OCI-M2 (cell line): ENCODE measurements around the gene F10.
"Not testable (repeated sequence)": the region's sequence is repeated elsewhere in the genome, so short reads cannot be mapped to it uniquely, and the experiment has no call there.

Experiments used
- DNase-seq: peaks from one replicate; lab custom pipeline; 2025; ENCODE audit not compliant: unreplicated experiment; lab: John Stamatoyannopoulos, UW

Gene F10

DNA sequence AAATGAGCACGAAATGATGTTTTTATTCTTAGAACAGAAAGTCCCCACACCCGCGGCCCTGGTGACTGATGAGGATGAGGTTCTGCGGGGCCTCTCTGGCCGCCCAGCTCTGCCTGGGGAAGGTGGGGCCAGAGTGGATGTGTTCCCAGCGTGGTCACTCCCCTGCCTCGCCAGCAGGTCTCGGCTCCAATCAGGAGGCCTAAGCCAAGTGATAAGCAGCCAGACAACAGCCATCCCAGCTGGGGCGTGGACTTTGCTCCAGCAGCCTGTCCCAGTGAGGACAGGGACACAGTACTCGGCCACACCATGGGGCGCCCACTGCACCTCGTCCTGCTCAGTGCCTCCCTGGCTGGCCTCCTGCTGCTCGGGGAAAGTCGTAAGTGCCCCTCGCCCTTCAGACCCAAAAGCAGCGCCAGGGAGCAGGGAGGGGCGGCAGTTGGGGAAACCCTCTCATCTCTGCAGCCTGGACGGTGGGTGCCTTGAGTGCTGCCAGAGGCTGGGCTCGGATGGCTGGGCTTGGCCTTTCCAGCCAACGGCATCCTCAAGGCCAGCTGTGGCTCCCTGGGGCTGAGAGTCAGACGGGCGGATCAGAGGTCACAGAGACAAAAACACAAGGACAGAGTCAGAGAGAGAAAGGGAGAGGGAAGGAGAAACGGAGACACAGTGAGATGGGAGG, at the start of gene F10:
TSS of gene F10 (plus strand) at position 250 of the 676 bp plus-strand sequence. CDS start at position 307, 57 bp downstream.
- DNase-seq = no peak

DNA sequence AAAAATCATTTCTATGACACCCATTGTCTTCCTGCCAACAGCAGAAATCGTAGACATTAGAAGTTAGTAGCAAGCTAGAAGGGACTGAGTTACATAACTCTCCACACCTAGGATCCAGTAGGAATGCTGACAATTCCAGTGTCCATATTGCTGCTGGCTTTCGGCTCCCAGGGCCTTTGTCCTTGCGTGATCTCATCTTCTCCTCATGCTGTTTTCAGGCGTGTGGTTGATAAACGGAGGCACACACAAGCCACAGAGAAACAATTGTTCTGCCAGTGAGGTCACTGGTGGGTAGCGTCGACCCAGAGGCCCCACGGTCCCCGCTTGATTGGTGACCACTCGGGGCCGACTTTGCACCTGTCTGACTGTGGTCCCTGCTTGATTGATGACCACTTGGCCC, 48.7 kb upstream of the F10 start:
- no peak for DNase-seq

DNA sequence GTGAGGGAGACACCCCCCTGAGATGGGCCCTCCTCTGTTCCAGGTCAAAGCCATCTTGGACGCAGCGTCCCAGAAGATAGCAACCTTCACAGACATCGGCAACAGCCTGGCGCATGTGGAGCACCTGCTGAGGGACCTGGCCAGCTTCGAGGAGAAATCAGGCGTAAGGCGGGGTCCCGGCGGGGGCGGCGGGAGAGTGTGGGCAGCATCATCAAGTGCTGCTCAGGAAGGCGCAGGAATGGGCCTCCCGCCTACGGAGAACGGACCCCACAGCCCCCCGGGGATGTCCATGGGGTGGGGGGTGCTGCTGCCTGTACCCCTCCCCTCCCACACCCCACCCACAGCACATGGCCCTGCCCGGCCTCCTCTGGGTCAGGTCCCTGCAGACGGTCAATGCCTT, 48.2 kb upstream of the F10 start:
- no peak for DNase-seq

DNA sequence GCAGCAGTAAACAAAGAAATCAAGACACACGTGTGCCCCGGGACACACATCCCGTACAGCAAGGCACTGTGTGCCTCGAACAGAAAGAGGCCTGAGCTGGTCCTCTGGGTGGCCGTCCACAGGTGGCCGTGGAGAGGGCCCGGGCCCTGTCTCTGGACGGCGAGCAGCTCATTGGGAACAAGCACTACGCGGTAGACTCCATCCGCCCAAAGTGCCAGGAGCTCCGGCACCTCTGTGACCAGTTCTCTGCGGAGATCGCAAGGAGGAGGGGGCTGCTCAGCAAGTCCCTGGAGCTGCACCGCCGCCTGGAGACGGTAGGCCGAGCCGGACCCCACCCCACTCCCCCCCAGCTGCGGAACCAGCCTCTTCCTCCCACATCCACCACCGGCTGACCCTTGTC, 47.7 kb upstream of the F10 start:
- no peak for DNase-seq

DNA sequence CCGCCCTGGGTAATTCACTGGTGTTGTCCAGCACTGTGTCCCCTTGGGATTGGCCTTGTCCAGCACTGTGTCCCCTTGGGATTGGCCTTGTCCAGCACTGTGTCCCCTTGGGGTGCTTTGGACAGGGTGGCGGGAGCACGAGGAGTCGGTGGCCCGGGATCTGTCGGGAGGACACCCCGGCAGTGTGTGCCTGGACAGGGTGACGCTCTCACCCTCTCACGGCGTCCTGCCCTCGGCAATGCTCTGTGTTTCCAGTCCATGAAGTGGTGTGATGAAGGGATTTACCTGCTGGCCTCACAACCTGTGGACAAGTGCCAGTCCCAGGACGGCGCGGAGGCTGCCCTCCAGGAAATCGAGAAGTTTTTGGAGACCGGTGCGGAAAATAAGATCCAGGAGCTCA, 46.9 kb upstream of the F10 start:
- no peak for DNase-seq

DNA sequence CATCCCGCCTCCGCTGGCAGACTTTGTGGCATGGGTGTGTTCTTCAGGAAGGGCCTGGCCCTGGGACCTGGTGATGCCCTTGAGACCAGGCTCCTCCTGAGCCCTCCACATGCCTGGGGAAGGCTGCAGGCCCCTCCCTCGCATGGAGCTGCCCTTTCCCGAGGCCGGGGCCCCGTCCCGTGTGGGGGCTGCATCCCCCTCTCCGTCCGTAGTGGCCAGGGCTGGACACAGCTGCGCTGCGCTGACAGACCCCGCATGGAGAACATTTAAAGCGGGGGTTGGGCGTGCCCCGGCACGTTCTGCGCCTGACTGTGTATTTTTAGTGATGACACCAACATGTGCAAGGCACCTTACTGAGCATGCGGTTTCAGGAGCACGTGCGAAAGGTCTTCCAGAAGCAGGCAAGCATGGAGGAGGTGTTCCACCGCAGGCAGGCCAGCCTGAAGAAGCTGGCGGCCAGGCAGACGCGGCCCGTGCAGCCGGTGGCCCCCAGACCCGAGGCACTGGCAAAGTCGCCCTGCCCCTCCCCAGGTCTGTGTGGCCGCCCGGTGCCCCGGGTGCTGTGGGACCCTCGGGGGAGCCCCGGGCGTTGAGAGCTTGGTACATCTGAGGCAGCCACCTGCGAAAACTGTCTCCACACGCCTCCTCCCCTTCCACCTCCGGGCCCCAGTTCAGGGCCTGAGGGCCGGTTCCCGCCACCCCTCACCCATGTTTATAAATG, 45.8 kb upstream of the F10 start:
- no peak for DNase-seq

DNA sequence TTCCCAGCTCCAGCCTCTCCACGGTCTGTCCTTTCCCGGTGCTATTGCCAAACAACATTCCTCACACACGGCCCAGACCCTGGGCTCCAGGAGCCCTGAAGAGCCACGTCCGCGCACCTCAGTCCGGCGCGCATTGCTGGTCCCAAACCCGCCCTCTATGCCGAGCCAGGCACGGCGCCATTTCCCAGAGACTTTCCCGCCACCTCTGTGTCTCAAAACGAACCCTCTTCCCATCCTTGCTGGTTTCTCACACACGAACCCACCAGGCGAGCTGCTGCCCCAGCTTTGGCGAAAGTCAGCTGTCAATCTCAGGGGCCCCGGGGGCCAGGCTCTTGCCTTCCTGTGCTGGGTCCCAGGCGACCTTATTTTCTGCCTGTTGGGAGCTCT, 45.0 kb upstream of the F10 start:
- no peak for DNase-seq

DNA sequence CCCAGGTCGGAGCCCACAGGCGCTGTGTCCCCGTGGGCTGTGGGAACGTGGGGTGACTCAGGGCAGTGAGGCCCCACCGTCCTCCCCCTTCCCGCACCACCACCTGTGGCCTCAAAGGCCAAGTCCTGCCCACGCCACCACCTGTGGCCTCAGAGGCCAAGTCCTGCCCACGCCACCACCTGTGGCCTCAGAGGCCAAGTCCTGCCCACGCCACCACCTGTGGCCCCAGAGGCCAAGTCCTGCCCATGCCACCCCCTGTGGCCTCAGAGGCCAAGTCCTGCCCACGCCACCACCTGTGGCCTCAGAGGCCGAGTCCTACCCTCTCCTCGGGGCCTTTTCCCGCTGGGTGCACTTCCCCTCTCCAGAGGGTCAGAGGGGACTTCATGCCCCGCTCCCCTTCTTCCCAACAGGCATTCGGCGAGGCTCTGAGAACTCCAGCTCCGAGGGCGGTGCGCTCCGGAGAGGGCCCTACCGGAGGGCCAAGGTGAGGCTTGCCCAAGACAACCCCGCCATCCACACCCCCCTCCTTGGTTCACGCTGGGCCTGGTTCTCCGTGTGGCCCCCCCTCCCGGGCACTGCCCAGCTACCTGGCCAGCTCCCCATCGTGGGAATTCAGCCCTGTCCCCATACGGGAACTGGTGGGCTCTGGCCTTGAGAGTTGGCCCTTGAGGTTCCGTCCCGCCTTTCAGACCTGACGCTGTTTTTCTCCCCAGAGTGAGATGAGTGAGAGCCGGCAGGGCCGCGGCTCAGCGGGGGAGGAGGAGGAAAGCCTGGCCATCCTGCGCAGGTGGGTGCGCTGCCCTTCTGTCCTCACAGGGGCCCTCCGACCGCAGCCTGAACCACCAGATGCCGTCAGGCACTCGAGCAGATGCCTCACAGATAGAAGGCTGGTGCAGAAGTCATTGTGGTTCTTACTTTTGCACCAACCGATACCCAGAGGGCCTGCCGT, 44.4 kb upstream of the F10 start:
- DNase-seq = no peak

DNA sequence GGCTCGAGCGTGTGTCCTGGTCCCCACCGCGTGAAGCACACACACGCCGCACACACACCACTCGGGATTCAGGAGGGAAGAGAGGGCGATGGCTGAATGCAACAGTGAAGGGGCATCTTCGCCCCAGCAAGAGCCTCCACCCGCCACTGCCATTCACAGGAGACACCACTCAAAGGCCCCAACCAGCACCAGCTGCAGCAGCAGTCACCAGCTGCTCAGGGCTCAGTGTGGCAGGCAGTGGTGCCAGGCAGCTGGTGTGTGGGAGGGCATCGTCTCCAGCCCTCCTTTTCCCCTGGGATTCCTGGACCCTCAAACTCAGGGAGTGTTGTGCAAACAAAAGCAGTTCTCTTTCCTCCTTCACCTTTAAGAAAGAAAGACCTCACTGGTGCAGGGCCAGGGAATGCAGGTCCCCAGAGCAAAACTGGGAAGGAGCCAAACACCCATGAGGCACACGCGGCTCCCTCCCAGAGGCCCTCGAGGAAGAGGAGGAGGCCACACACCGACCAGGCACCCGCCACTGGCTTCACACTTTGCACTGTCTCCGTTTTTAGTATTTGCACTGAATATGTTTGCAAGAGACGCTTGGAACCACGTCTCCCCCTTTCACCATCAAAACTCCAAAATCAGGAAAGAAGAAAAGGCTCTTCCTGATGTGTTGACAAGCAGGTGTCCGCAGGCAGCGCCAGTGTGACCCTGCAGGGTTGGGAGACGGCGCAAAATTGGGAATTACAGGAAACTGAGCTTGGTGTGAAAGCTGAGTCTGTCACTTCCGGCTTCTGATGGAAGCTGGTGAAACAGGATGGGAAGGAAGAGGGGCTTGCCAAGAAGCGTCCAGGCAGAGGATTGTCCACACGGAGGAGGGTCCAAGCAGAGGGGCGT, 43.5 kb upstream of the F10 start:
- DNase-seq = no peak

DNA sequence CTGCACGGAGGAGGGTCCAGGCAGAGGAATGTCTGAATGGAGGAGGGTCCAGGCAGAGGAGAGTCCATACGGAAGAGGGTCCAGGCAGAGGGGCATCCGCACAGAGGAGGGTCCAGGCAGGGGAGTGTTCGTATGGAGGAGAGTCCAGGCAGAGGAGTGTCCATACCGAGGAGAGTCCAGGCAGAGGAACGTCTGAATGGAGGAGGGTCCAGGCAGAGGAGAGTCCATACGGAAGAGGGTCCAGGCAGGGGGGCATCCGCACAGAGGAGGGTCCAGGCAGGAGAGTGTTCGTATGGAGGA, 42.9 kb upstream of the F10 start:
- not testable (repeated sequence) for DNase-seq

DNA sequence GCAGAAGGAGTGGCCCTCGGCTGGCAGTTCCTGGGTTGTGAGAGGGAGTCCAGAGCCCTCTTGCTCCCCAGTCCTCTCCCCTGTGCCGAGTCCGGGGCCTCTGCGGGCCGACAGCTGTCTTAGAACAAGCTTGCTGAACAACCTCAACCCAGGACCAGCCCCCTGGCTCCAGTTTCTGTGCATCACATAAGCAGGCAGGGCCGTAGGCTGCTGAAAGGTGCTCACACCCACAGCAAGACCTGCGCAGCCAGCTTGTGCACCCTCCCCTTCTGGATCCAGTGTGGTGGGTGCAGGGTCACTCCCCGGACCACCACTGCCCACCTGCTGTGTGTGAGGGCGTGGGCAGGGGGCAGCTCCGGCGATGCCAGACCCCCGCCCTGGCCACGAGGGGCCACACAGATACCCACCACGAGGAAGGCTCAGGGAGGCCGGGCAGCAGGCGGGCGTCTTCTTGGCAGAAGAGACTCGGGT, 42.2 kb upstream of the F10 start:
- DNase-seq = no peak

DNA sequence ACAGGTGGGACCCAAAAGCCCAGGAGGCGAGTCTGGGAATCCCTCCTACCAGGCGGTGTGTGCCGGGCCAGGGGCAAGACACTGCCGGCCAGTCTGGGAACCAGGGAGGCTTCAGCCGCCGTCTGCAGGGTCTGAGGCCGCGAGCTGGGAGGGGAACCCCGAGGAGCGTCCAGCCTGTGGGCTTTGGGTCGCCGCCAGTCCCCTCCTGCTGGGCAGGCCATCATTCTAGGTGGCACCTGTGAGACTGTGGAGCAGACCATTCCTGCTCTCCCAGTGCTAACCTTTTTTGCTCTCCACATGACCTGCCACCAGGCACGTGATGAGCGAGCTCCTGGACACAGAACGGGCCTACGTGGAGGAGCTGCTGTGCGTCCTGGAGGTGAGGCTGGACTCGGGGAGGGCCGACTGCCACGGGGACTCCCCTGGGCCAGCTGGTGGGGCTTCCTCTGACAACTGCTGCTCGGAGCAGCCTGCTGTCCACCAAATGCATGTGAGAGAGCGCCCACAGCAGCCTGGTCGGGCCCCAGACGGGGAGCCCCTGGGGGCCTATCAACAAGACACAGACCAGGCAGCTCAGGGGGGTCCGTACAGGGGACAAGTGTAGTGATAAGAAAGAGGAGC, 41.6 kb upstream of the F10 start:
- no peak for DNase-seq

DNA sequence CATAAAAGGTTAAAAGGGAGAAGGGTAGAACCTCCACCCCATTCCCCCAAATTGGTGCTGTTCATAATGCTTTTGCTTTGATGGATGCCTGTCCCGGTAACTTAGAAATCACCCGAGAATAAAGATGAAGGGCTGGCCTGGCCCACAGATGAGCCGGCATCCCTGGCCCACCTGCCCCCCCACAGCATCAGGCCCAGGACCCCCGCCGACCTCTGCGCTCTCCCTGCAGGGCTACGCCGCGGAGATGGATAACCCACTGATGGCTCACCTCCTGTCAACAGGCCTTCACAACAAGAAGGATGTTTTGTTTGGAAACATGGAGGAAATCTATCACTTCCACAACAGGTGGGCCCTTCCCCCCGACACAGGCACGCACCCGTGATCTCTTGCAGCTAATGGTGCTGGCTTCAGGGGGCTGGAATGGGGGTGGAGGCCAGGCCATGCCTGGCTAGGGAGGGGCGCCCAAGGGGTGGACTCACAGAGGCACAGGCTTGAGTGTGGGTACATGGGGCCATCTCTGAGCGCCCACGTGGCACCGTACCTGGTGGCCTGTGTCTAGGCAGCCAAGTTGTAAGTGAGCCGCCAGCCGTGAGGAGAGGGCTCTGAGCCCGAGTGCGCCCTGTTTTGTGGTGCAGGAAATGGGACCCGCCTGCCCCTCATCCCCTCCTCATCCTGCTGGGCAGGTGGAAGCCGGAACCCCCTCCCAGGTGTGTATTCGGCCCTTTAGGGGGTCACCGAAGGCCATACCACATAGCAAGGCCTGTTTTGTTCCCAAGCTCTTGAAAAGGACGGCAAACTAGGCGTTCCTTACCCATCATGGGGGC, 40.2 kb upstream of the F10 start:
- no peak for DNase-seq

DNA sequence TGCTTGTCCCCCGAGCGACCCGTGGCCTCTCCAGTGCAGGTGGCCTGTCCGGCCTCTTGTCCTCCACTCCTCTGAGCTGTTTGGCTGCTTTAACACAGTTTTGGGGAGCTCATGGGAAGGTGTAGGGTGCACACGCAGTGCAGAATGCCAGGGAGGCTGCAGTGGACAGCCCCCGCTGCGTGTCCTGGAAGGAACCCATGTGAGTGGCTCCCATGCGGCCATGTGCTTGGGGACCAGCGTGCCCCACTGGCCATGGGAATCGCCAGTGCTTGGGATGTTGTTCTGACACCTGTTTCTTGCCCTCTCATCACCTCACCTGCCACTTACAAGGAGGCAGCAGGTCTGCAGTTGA, 39.6 kb upstream of the F10 start:
- no peak for DNase-seq

DNA sequence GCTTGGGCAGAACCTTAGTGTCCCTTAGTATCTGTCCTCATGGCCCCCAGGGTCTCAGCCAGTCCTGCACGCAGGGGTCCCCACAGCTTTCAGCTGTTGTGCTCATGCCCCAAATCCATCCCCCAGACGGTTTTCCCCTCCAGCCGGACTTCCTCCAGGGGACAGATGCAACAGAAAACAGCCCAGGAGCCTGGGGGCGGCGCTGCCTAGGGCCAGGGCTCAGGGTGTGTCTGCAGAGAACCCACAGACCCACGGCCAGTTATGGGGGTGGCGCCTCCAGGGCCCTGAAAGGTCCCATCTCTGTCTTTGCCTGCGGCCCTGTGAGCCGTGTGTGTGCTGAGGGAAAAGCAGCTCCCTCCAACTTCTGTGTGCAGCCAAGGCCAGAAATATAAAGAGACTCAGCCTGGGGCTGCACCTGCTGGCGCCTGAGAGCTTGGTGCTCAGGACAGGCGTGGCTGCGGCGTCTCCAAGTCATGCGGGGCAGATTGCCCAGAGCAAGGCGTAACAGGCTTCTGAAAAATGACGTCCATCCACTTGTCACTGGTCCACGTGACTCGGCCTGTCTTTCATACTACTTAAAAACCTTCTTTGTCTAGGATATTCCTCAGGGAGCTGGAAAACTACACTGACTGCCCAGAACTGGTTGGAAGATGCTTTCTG, 39.1 kb upstream of the F10 start:
- no peak for DNase-seq

DNA sequence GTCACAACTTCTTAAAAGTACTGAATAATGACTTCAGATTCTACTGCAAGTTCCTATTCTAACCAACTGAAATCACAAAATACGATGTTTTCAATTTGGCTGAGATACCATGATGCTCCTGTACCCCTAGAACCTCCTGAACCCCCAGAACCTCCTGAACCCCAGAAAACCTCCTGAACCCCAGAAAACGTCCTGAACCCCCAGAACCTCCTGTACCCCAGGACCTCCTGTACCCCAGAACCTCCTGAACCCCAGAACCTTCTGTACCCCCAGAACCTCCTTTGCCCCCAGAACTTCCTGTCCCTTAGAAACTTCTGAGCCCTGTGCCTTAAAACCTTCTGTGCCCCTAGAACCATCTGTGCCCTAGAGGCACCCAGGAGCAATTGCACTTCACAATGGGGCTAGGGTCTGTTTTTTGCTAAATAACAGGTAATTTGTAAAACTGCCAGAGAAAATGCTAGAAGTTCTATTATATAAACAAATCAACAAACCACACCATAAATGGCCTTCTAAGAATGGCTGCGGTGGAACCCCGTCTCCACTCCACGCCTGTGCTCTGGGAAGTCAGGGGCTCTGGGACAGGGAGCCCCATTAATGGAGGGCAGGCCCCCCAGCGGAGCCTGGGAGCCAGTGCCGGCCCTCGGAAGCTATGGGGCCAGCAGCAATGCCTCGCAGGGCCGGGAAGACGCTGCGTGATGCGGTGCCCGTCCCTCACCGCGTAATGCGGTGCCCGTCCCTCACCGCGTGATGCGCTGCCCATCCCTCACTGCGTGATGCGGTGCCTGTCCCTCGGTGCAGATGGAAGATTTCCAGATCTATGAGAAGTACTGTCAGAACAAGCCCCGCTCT, 38.3 kb upstream of the F10 start:
- DNase-seq = no peak

DNA sequence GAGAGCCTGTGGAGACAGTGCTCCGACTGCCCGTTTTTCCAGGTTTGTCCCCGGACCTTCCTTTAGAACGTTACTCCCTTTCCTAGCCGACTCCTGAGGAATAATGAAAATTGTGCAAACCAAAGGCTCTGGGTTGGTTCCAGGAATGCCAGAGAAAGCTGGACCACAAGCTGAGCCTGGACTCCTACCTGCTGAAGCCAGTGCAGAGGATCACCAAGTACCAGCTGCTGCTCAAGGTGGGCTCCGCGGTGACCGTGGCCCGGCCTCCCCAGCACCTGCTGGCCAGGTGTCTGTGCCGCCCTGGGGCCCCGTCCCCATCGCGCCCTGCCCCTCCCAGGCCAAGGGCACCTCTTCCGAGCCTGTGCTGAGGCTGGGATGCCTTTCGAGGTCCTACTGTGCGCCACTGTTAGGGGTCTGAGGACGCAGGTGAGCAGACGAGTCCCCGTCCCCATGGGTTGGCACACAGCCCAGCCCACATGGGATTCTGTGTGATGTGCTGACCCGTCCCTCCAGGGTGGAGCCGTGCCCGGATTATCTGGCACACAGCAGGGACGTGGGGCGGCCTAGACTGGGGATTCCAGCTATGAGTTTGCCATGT, 37.6 kb upstream of the F10 start:
- no peak for DNase-seq
